GM12878 (cell line): Measurements from ENCODE around the gene USPL1. TPM values are rescaled to one million over a fixed set of nuclear protein-coding genes. Genes with fewer than 3 reads are reported as not detected.

Source experiments
- ATAC-seq: fragments of 200-7000 bp; cut with Tn5 transposase; 3 replicates; pipeline ENCODE4 v1.9.1; 2020; ENCODE audit warnings: mild to moderate bottlenecking, moderate library complexity
- BruUV-seq: library from RNA; stranded (reverse); fragments of 400-500 nt; replicated peaks from 2 replicates; lab custom pipeline; 2021; lab: Mats Ljungman, UMichigan
- CTCF ChIA-PET: fragments of 300-600 bp; sonication (Branson Sonifier 250); formaldehyde crosslinking; extraction: SDS; loops from one replicate; lab custom pipeline; 2021; ENCODE audit warnings: inconsistent platforms; lab: Yijun Ruan, JAX
- POLR2A ChIA-PET: fragments of 350-600 bp; formaldehyde crosslinking; extraction: SDS; loops from one replicate; lab custom pipeline; 2021; ENCODE audit warnings: inconsistent platforms; lab: Charles Lee
- RAD21 ChIA-PET: fragments of 300-600 bp; sonication (Branson Sonifier 250); formaldehyde crosslinking; loops from one replicate; lab custom pipeline; 2023; ENCODE audit warnings: antibody characterized with exemption; ENCODE audit not compliant: unreplicated experiment; lab: Charles Lee
- SMC1A ChIA-PET: fragments of 300-600 bp; sonication (Branson Sonifier 250); formaldehyde crosslinking; loops from one replicate; lab custom pipeline; 2023; ENCODE audit not compliant: unreplicated experiment, uncharacterized antibody; lab: Charles Lee
- DNase-seq: peaks from one replicate; pipeline ENCODE4 v3.0.0-alpha.2; 2011; ENCODE audit warnings: low read depth, low spot score
- FAIRE-seq: peaks from 3 replicates; lab custom pipeline; 2011; peaks lifted over from hg19 to GRCh38; lab: Jason Lieb, UNC
- H2AFZ ChIP-seq: 2 replicates; pipeline ENCODE4 v1.6.0; 2011; ENCODE audit warnings: low read depth, low read length, control low read depth; ENCODE audit not compliant: control insufficient read depth
- H3K27ac ChIP-seq: 2 replicates; pipeline ENCODE4 v1.5.1; 2011; ENCODE audit warnings: control low read depth; ENCODE audit not compliant: control insufficient read depth, insufficient read depth
- H3K27me3 ChIP-seq, 2 experiments: replicated peaks in 1 of 2; 2 replicates each; pipeline versions ENCODE4 v1.6.0 to v1.6.1; 2011; ENCODE audit warnings: low read length in 1 of 2; ENCODE audit not compliant: control insufficient read depth in 2 of 2, insufficient read depth in 2 of 2
- H3K36me3 ChIP-seq, 2 experiments: 2 replicates each; pipeline ENCODE4 v1.5.1; 2011; ENCODE audit warnings: low read length in 1 of 2; ENCODE audit not compliant: control insufficient read depth in 2 of 2, insufficient read depth in 2 of 2
- H3K4me1 ChIP-seq: 2 replicates; pipeline ENCODE4 v1.6.1; 2011; ENCODE audit warnings: mild to moderate bottlenecking, low read length, moderate library complexity, mixed read lengths; ENCODE audit not compliant: control insufficient read depth, insufficient read depth
- H3K4me2 ChIP-seq: 2 replicates; pipeline ENCODE4 v1.6.0; 2011; ENCODE audit warnings: control low read depth; ENCODE audit not compliant: control insufficient read depth, insufficient read depth
- H3K4me3 ChIP-seq: fragments of 200-600 bp; sonication (generic); 2 replicates; pipeline ENCODE4 v1.5.1; 2016
- H3K79me2 ChIP-seq: 2 replicates; pipeline ENCODE4 v1.6.0; 2011; ENCODE audit warnings: low read length; ENCODE audit not compliant: control insufficient read depth, insufficient read depth
- H3K9ac ChIP-seq: 2 replicates; pipeline ENCODE4 v1.8.0; 2011; ENCODE audit warnings: low read length, control low read depth, mixed read lengths; ENCODE audit not compliant: control insufficient read depth, insufficient read depth
- H3K9me3 ChIP-seq: replicated peaks from 3 replicates; pipeline ENCODE4 v1.5.1; 2011; ENCODE audit warnings: mild to moderate bottlenecking, low read length; ENCODE audit not compliant: control insufficient read depth, insufficient read depth
- H4K20me1 ChIP-seq: 2 replicates; pipeline ENCODE4 v1.6.0; 2011; ENCODE audit not compliant: control insufficient read depth, insufficient read depth
- ASH2L ChIP-seq: fragments of 300-600, 200-600 bp; sonication (generic); IDR thresholded peaks from 2 replicates; pipeline ENCODE4 v1.6.1; 2017; ENCODE audit warnings: low read depth, mild to moderate bottlenecking, borderline replicate concordance
- BCL11A ChIP-seq: IDR thresholded peaks from 2 replicates; pipeline ENCODE4 v1.6.1; 2011; ENCODE audit warnings: low read depth, low read length
- CEBPB ChIP-seq, 2 experiments: fragments of 150-350 bp in 1 of 2; IDR thresholded peaks; 2 replicates each; pipeline ENCODE4 v1.6.1; 2012 to 2014; ENCODE audit warnings: low read depth in 2 of 2, low read length in 2 of 2, borderline replicate concordance in 1 of 2, inconsistent platforms in 1 of 2
- CREM ChIP-seq: IDR thresholded peaks from 2 replicates; pipeline ENCODE4 v1.6.1; 2014; ENCODE audit warnings: antibody characterized with exemption, low read depth
- EGR1 ChIP-seq, 2 experiments: IDR thresholded peaks; 1 replicate in 1 of 2; 2 replicates in 1 of 2; pipeline ENCODE4 v1.6.1; 2011 to 2012; ENCODE audit warnings: low read depth in 2 of 2, low read length in 2 of 2, borderline replicate concordance in 1 of 2, mild to moderate bottlenecking in 1 of 2, moderate library complexity in 1 of 2
- ELK1 ChIP-seq: IDR thresholded peaks from 2 replicates; pipeline ENCODE4 v1.6.1; 2012; ENCODE audit warnings: low read depth, low read length, improper control_type of control experiment
- FOXM1 ChIP-seq: IDR thresholded peaks from 2 replicates; pipeline ENCODE4 v1.6.1; 2012; ENCODE audit warnings: low read depth, mild to moderate bottlenecking, inconsistent platforms, low read length, moderate library complexity
- POLR2A ChIP-seq: IDR thresholded peaks from 2 replicates; pipeline ENCODE4 v1.6.1; 2011; ENCODE audit warnings: low read depth, mild to moderate bottlenecking, low read length
- POLR2AphosphoS2 ChIP-seq: IDR thresholded peaks from 2 replicates; pipeline ENCODE4 v1.6.1; 2011; ENCODE audit warnings: low read depth, mild to moderate bottlenecking, low read length, improper control_type of control experiment, moderate library complexity
- RAD51 ChIP-seq: fragments of 450-650 bp; IDR thresholded peaks from 2 replicates; pipeline ENCODE4 v1.6.1; 2016; ENCODE audit warnings: moderate library complexity, mild to moderate bottlenecking, inconsistent platforms
- SMARCA5 ChIP-seq: fragments of 450-650 bp; IDR thresholded peaks from 2 replicates; pipeline ENCODE4 v1.6.1; 2017; ENCODE audit warnings: mild to moderate bottlenecking
- SUZ12 ChIP-seq: fragments of 200-600 bp; sonication (generic); IDR thresholded peaks from one replicate; pipeline ENCODE4 v1.6.1; 2018; ENCODE audit warnings: antibody characterized with exemption, mild to moderate bottlenecking; ENCODE audit not compliant: unreplicated experiment
- TCF7 ChIP-seq: IDR thresholded peaks from 2 replicates; pipeline ENCODE4 v1.6.1; 2014; ENCODE audit warnings: antibody characterized with exemption, borderline replicate concordance
- ZBED1 ChIP-seq: IDR thresholded peaks from 2 replicates; pipeline ENCODE4 v1.6.1; 2016; ENCODE audit warnings: borderline replicate concordance
- ZBTB11 ChIP-seq: fragments of 450-650 bp; formaldehyde crosslinking; IDR thresholded peaks from 2 replicates; pipeline ENCODE4 v1.5.0; 2022; ENCODE audit warnings: mild to moderate bottlenecking, missing genetic modification characterization
- ZBTB4 ChIP-seq: fragments of 450-650 bp; formaldehyde crosslinking; IDR thresholded peaks from 2 replicates; pipeline ENCODE4 v1.4.0; 2022; ENCODE audit warnings: mild to moderate bottlenecking, moderate library complexity
- WGBS: methylation state at CpG from one replicate; pipeline ENCODE4 v1.1.6; 2016; ENCODE audit warnings: low lambda C conversion rate; ENCODE audit not compliant: insufficient replicate concordance, insufficient coverage; ENCODE audit errors: missing lambda C conversion rate; 5-methylcytosine and 5-hydroxymethylcytosine counted together
- in situ Hi-C: fragments of 300-500 bp; cut with MboI; formaldehyde crosslinking; loops from 9 replicates; pipeline ENCODE4 v1.14.3; 2018; ENCODE audit warnings: mixed read lengths
- intact Hi-C: fragments of 100-400 bp; cut with micrococcal nuclease; formaldehyde crosslinking; loops from one replicate; pipeline ENCODE4 v1.14.2; 2022; ENCODE audit not compliant: unreplicated experiment
- polyA plus RNA-seq, 11 experiments: library from polyadenylated mRNA; depleted of rRNA in 4 of 11; unstranded in 6 of 11; stranded (reverse) in 5 of 11; fragments of >200 nt; fragmentation: Nextera tagmentation in 4 of 11; fragmentation: Illumina TruSeq in 1 of 11; extraction: Ambion mirVana in 4 of 11; extraction: Trizol in 1 of 11; gene quantifications; 1 replicate in 1 of 11; 2 replicates in 10 of 11; pipeline versions ENCODE4 v1.2.1 to v1.2.3, GENCODE V29; 2011 to 2016; ENCODE audit warnings: inconsistent platforms in 2 of 11, missing spikeins in 2 of 11, low read depth in 1 of 11
- total RNA-seq, 4 experiments: library from RNA; depleted of rRNA in 3 of 4; stranded (reverse); fragments of >200 nt in 3 of 4; fragmentation: Illumina TruSeq in 1 of 4; extraction: Trizol in 1 of 4; gene quantifications; 2 replicates each; pipeline versions ENCODE4 v1.2.1 to v1.2.3, GENCODE V29; 2013 to 2021

Gene USPL1
- total and polyA plus RNA-seq, 10 of the 15 experiments (the other 5 are each of a cell fraction or from before 2014, with no cell fraction given), result 7.9 to 23.2 (median 15.8) TPM

- no peak overlapping the region for H3K4me3 ChIP-seq
Observed at GRCh38 chr13:30622551-30622950, 4.8 kb downstream of the USPL1 start.

More at GRCh38 chr13:30622551-30622950, 4.8 kb downstream of the USPL1 start:
- Histone ChIP-seq H3K27me3 (no peaks in the 10 kb centered on the region), H3K9me3 (no peaks in the 10 kb centered on the region), H4K20me1 (no peaks in the 10 kb centered on the region), H3K4me2 (no peak overlapping the region), H3K27ac (no peak overlapping the region), H3K79me2 (peaks cover 58% of the 10 kb centered on the region), H3K4me1 (peaks cover 7% of the 10 kb centered on the region), H2AFZ (no peak overlapping the region), H3K36me3 (peaks cover 3 to 15% of the 10 kb centered on the region in 2 experiments), H3K9ac (no peak overlapping the region)
- in situ Hi-C loops (no loop called here), intact Hi-C loops (loop anchor here (2.0 kb wide), 1 partner anchor 184 kb away; no protein-coding TSS in a partner anchor)
- CTCF ChIA-PET, result interaction anchor here (0.6 to 1.5 kb wide), 3 partner anchors 19 to 243 kb away, joined by 3 read pairs; no protein-coding TSS in a partner anchor
- POLR2A ChIA-PET, result interaction anchor here (0.6 to 1.7 kb wide), 3 partner anchors 15 to 520 kb away, joined by 3 to 4 read pairs (median 3); no protein-coding TSS in a partner anchor
- RAD21 ChIA-PET, result no interaction called here
- WGBS, result 93% methylated on average over 1 of the region's 1 CpG
- BruUV-seq, result no TSS peak
- no peak for FAIRE-seq
- TF ChIP-seq SUZ12, result no peak
- no peak for TF ChIP-seq ZBTB11
- no peak for TF ChIP-seq ZBED1
- no peak for TF ChIP-seq POLR2A
- no peak for TF ChIP-seq TCF7
- TF ChIP-seq ELK1, result no peak
- TF ChIP-seq BCL11A, result no peak
- TF ChIP-seq POLR2AphosphoS2, result no peak
- no peak for TF ChIP-seq ASH2L
- TF ChIP-seq CREM, result no peak
- TF ChIP-seq RAD51, result no peak
- TF ChIP-seq ZBTB4 (CRISPR knock-in tag), result no peak
- TF ChIP-seq CEBPB (IDR thresholded peaks at IDR 0.05; ENCODE audit: borderline replicate concordance in 1 of 2, low read depth in 2 of 2, low read length in 2 of 2), result no peak
- no peak for TF ChIP-seq EGR1 (IDR thresholded peaks at IDR 0.05; ENCODE audit: borderline replicate concordance in 1 of 2, low read depth in 2 of 2, low read length in 2 of 2)
- TF ChIP-seq FOXM1, result no peak
- no peak for TF ChIP-seq SMARCA5
- no peak for DNase-seq
- SMC1A ChIA-PET, result interaction anchor here (1.4 kb wide), 2 partner anchors 10 to 14 kb away, joined by 4 read pairs; no protein-coding TSS in a partner anchor
- ATAC-seq, result no peak
